GM18951 (cell line): ENCODE data around the gene TMEM108.

ENCODE experiments used
- POLR2A ChIP-seq: IDR thresholded peaks from 4 replicates; pipeline ENCODE4 v1.6.1; 2011; ENCODE audit warnings: mild to moderate bottlenecking; ENCODE audit not compliant: insufficient read length, insufficient read depth; ENCODE audit errors: extremely low read depth
- in situ Hi-C: fragments of 300-500 bp; cut with MboI; formaldehyde crosslinking; loops from one replicate; pipeline ENCODE4 v1.12.0; 2022; ENCODE audit warnings: low sequenced_read_pairs, mixed read lengths, inconsistent platforms; ENCODE audit not compliant: unreplicated experiment

TMEM108 gene

GRCh38 chr3:133210656-133211055, 172.5 kb downstream of the TMEM108 start:
- TF ChIP-seq POLR2A, result no peak
- in situ Hi-C loops, result no loop called here

GRCh38 chr3:133211449-133211848, 173.3 kb downstream of the TMEM108 start:
- TF ChIP-seq POLR2A, result no peak
- in situ Hi-C loops, result no loop called here

- no peak for TF ChIP-seq POLR2A
- in situ Hi-C loops, result no loop called here
Observed at GRCh38 chr3:133211856-133212255, 173.7 kb downstream of the TMEM108 start.

GRCh38 chr3:133213937-133214336, 175.7 kb downstream of the TMEM108 start:
- in situ Hi-C loops, result no loop called here
- no peak for TF ChIP-seq POLR2A

GRCh38 chr3:133227813-133228212, 189.6 kb downstream of the TMEM108 start:
- in situ Hi-C loops, result no loop called here
- TF ChIP-seq POLR2A, result no peak

- no peak for TF ChIP-seq POLR2A
- in situ Hi-C loops, result no loop called here
Observed at GRCh38 chr3:133230195-133230594, 192.0 kb downstream of the TMEM108 start.

- in situ Hi-C loops, result no loop called here
- TF ChIP-seq POLR2A, result no peak
Observed at GRCh38 chr3:133236901-133237300, 198.7 kb downstream of the TMEM108 start.

- TF ChIP-seq POLR2A, result no peak
- in situ Hi-C loops, result no loop called here
Observed at GRCh38 chr3:133237380-133237779, 199.2 kb downstream of the TMEM108 start.

GRCh38 chr3:133238015-133238414, 199.8 kb downstream of the TMEM108 start:
- in situ Hi-C loops, result no loop called here
- TF ChIP-seq POLR2A, result no peak

- in situ Hi-C loops, result no loop called here
- TF ChIP-seq POLR2A, result no peak
Observed at GRCh38 chr3:133246119-133246518, 207.9 kb downstream of the TMEM108 start.

GRCh38 chr3:133246773-133247172, 208.6 kb downstream of the TMEM108 start:
- in situ Hi-C loops, result no loop called here

GRCh38 chr3:133248389-133248788, 210.2 kb downstream of the TMEM108 start:
- in situ Hi-C loops, result no loop called here
- no peak for TF ChIP-seq POLR2A

More at GRCh38 chr3:133246773-133247172, 208.6 kb downstream of the TMEM108 start:
- no peak for TF ChIP-seq POLR2A

- TF ChIP-seq POLR2A, result no peak
- in situ Hi-C loops, result no loop called here
Observed at GRCh38 chr3:133249490-133249889, 211.3 kb downstream of the TMEM108 start.

GRCh38 chr3:133254151-133254550, 216.0 kb downstream of the TMEM108 start:
- TF ChIP-seq POLR2A, result no peak
- in situ Hi-C loops, result no loop called here

- TF ChIP-seq POLR2A, result no peak
- in situ Hi-C loops, result no loop called here
Observed at GRCh38 chr3:133254716-133255115, 216.5 kb downstream of the TMEM108 start.
